Posterior vena cava (tissue), 2 donors: ENCODE data around the gene CD151. TPM values are rescaled to one million over a fixed set of nuclear protein-coding genes. Genes with fewer than 3 reads are reported as not detected.

Source experiments
- DNase-seq: peaks from one replicate; pipeline ENCODE4 v3.0.0-alpha.2; 2020; ENCODE audit warnings: low spot score
- intact Hi-C, 2 donors: fragments of 100-400 bp; cut with DNase I; formaldehyde crosslinking; loops; one replicate each; pipeline versions ENCODE4 v1.14.1 to v1.14.2; 2022 to 2023
- total RNA-seq, 2 donors: library from RNA; stranded (reverse); fragmentation: NEBNext Ultra II Directional; extraction: Animal tissue kit (Norgen Biotek cat#: 25700); gene quantifications; one replicate each; pipeline ENCODE4 v1.2.1, GENCODE V29; 2021
- donor health status: DM: yes; HTN: yes; CAD: no.
- donor health status: DM: yes; HTN: yes; CAD: no.

CD151 gene
- total RNA-seq, 2 donors from 2014 or later = 473 to 490 TPM

DNA sequence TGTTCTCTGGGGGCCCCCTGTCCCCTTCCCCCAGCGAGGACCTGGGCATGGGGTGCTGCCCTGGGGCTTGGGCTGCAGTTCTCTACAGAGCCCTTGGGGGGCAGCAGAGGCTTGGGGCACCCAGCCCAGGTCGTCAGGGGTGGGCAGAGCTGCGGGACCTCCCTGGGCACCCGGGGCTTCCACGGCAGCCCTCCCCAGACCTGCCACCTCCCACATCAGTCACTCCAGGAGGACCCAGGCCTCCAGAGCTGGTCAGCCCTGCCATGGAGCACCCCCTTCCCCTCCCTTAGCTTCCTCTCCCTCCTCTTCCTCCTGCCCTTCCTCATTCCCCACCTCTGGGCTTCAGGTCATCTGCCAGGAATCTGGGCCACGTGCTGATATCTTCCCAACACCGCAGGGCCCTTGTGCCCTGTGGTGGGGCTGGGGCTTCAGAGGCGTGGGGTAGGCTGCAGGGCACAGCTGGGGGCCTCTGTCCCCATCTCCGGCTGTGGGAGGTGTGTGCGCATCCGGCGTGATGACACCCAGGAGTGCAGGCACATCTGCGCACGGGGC is 15.7 kb downstream of the CD151 start:
- DNase-seq = no peak
- intact Hi-C loops = no loop called here

DNA sequence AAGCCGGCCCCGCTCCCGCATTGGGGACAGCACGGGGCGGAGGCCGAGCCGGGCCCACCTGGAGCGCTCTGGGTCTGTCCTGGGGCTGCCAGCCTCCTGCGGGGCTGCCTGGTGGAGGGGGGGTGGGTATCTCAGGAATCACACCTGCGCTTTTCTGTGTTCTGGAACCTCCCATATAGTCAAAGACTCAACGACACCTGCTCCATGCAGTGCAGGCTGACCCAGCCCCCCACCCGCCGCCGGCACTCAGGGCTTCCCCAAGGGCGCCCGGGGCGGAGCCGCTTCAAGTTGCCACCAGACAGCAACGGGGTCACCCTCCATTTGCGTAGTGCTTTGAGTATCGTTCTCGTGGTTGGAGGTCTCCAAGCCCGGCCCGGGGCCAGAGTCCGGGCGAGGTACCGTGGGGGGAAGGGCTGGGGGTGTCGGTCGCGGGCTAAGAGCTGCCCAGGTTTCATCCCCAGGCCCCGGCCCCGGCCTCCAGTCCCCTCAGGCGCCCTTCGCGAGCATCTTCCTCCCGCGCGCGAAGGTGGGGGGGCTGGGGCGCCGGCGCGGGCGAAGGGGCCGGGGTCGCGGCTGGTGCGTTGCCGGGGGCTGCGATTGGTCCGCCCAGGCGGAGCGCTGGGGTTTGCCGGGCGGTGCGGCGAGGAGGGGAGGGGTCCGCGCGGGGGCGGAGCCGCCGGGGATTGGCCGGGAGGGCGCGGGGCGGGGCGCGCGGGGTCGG is 16.5 kb downstream of the CD151 start:
- no peak for DNase-seq
- intact Hi-C loops = no loop called here

DNA sequence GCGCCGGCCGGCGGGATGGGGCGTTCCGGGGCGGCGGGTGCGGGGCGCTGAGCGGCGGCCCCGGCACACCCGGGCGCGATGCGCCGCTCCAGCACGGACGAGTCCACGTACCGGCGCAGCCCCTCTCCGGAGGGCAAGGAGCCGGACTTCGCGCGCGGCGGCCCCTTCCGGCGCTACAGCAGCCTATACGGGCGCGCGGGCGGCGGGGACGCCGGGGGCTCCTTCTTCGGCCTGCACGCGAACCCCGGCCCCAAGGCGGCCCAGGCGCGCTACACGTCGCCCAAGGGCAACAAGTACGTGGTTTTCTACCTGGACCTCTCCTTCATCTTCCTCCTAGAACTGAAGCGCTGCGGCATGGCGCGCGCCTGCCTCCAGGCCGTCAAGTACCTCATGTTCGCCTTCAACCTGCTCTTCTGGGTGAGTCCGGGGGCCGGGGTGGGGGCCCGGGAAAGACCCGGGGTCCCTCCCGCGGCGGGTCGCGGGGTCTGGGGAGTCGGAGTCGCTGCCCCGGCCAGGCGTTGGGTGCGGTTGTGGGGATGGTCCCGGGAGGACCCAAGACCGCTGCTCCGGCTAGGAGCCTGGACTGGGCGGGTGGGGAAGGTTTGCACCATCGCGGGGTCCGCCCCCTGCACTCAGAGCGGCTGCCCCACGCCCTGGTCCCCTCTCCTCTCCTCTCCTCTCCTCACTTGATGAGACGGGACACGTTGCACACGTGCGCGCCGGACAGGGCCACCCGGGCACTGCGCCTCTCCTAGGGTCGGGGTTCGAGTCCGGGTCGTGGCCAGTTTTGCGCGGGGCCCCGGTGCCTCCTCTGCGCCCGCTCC is 17.4 kb downstream of the CD151 start:
- intact Hi-C loops = loop anchor here in 1 of 2 donors (5.0 kb wide), 1 partner anchor 202 kb away; no protein-coding TSS in a partner anchor
- no peak for DNase-seq

DNA sequence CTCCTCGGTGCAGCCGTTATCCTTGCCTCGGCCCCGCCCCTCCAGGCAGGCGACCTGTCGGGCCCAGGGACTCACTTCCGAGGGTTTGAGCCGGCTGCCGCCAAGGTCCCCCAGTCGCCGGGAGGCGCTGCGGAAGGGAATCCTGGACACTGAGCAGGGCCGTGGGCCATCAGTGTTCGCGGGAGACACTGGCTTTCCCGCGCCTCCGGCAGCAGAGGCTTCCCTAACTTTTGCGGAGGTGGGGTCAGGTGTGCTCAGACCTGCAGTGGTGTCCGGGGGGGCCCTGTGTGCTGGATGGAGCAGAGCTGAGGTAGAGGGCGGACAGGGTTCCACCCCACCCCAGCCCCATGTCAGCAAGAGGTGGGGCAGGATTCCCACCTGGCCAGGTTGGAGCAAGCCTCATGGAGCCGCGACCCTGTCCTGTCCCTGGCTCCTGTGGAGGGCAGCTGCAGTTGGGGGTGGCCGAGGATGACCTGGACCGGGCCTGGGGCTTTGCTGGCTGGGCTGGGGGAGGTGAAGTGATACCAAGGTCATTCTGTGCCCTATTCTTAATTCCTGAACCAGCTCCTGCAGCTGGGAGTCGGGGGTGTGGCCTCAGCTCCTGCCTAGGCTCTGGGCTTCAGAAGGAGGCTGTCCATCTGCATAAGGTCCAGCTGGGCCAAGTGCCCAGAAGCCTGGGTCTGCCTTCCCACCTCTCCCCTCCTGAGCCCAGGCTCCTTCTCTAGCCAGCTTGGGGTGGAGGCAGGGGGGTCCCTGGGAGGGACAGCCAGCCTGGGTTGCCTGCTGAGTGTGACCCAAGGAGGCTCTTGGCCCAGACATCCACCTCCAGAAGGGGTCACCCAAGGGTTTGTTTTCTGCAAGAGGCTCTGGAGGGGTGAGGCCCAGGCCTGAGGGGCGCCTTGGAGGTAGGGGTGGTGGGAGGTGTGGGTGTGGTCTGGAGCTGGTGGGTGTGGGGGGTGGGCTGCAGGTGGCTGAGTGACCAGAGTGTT is 18.3 kb downstream of the CD151 start:
- intact Hi-C loops = loop anchor here in 1 of 2 donors (5.0 kb wide), 1 partner anchor 201 kb away; no protein-coding TSS in a partner anchor

DNA sequence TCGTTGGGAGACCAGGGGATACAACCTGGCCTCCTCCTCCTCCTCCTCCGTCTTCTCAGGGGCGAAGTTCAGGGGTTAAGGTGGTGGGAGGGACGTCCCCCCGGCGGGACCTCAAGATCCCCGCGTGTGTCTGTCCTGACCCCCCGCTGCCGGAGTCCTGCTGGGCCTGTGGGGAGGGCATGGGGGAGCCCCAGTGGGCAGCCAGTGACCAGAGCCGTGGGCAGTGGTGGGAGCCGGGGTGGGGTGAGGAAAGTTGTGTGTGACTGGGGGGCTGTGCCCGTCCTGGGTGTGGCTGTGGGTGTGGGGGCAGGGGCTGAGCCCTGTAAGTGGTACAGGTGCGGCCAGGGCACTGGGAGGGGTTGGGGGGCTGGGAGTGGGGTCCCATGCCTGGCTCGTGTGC is 20.0 kb downstream of the CD151 start:
- DNase-seq = no peak
- intact Hi-C loops = loop anchor here in 1 of 2 donors (5.0 kb wide), 1 partner anchor 200 kb away; no protein-coding TSS in a partner anchor

More for the DNA sequence above, 18.3 kb downstream of the CD151 start:
- no peak for DNase-seq

DNA sequence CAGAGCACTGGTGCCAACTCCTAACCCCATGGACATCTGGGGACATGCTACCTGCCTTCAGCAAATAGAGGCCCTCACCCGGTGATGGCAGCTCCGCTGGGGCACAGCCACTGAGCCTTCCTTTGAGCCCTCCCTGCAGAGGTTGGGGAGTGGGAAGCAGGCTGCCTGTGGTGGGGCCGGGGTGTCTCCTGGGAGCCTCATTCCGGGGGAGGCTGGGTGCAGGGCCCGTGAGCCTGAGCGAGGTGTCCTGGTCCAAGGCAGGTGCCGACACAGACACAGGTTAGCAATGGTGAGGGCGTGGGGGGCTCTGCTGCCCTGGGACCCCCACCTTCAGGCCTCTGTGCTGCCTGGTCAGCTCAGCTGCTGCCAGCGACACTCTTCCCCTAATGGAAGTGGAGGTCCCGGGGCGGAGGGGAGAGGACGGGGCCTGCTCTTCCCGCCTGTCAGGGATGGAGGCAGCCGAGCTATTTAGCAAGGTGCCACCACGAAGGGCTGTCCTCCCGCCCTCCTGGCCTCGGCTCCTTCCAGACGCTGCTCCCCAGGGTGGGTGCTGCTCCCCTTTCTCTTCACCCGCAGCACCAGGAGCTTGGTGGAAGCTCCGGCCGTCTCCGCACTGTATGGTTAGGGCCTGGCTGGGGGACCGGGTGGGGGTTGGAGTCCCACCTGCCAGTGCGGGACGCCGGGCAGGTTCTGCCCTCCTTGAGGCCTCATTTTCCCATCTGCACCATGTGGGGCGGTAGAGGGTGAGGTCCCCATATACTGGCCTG is 21.1 kb downstream of the CD151 start:
- no peak for DNase-seq
- intact Hi-C loops = loop anchor here in 1 of 2 donors (5.0 kb wide), 1 partner anchor 198 kb away; no protein-coding TSS in a partner anchor

DNA sequence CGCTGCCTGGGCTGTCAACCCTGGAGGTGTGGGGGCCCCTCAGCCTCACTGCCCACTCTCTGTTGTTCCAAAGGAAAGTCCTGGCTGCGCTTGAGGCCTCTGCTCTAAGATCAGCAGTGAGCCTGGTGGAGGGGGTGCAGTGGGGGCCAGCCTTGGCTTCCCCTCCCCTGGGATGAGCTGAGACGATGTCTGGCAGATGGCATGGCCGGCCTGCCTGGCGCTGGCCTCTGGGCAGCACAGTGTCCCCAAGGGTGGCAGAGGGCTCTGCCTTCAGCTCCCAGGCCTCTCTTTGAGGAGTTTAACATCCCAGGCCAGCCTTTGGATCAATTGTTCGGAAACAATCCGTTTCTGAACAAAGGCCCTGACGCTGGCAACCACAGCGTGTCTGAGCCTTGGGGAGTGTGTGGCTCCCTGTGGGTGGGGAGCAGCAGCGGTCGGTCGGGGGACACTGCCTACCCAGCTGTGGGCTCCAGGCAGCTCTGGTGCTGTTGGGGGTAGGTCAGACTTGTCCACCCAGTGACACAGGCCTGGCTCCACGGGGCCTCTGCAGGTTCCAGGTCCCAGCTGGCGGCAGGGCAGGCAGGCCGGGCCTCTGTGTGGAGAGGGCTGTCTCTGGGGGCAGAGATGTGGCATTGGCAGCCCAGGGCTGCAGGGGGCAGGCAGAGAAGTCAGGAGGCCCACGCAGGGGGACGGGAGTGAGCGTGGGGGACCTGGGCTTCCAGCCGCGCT is 22.0 kb downstream of the CD151 start:
- no peak for DNase-seq
- intact Hi-C loops = loop anchor here in 1 of 2 donors (5.0 kb wide), 1 partner anchor 198 kb away; no protein-coding TSS in a partner anchor

DNA sequence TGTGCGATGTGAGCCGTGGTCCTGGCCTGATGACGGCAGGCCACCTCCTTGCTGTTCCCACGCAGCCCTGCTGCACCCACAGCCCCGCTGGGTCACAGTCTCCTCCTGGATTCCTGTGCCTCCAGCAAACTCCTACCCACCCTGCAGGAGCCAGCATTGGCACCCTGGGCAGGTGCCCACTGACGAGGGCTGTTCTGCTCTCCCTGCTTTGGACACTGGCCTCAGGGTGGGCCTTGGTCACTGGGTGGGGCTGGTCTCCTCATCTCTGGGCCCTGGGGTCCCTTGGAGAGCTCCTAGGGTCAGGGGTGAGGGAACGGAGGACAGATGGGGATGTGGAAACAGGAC is 22.6 kb downstream of the CD151 start:
- no peak for DNase-seq
- intact Hi-C loops = no loop called here

DNA sequence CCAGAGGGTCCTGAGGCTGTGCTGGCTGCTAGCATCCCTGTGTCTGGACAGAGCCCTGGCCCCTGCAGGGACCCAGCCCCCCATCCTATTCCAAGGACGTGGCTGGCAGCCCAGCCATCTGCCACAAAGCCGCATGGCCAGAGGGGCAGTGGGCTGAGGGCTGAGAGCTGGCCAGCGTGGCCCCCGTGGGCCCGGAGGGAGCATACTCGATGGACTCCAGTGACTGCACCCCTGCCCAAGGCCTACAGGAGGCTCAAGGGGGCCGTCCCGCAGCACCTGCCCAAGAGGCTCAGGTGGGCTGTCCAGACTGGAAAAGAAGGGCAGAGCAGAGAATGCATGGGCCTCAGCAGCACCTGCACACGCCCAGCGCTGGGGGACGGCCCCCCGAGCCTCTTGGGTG is 23.0 kb downstream of the CD151 start:
- no peak for DNase-seq
- intact Hi-C loops = no loop called here

DNA sequence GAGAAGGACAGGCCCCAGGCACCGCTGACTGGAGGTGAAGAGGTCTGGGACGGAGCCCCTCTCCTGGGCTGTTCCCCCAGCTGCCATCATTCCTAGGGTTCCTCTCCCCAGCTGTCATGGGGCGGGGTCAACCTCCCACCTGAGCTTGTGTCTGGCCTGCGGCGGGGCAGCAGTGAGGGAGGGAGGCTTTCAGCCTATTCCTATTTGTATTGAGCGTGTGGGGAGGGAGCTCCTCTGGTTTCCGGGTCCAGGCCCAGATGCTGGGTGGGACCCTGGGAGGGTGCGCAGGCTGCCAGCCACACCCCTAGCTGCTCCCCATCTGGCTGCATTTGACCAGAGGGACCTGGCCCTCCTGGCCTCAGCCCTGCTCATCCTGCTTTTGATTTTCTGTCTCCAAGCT is 23.6 kb downstream of the CD151 start:
- DNase-seq = no peak
- intact Hi-C loops = no loop called here

DNA sequence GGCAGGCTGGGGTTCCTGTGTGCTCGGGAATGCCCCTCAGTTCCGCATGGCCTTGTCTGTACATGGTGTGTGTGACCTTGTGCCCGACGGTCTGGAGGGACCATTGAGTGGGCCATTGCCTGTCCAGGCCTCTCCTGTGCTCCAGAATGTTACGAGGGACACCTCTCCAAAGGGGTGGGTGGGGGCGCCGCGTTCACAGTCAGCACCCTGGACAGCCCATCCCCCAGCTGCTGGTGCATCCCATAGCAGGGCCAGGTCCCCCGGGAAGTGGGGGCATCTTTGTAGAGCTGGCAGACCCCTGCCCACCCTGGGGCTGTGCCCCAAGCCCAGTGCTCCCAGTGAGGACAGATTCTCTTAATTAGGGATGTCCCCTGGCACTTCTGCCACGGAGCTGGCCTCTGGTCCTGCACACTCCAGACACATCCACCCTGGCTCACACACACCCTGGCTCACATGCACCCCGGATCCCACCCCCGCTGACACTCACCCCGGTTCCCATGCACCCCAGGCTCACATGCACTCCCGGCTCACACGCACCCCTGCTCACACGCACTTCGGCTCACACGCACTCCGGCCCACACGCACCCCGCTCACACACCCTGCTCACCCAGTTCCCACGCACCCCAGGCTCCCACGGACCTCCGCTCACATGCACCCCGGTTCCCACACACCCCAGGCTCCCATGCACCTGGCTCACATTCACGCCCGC is 25.5 kb downstream of the CD151 start:
- DNase-seq = no peak
- intact Hi-C loops = no loop called here

DNA sequence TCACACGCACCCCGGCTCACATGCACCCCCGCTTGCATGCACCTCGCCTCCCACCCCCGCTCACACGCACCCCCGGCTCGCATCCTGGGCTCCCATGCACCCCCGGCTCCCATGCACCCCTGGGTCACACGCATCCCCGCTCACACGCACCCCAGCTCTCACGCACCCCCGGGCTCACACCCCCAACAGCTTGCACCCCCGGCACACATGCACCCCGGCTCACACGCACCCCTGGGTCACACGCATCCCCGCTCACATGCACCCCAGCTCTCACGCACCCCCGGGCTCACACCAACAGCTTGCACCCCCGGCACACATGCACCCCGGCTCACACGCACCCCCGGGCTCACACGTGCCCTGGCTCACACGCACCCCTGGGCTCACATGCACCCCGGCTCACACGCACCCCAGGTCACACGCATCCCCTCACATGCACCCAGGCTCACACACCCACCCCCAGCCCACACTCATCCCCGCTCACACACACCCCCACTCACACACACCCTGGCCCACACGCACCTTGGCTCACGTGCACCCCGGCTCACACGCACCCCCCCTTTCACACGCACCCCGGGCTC is 26.1 kb downstream of the CD151 start:
- intact Hi-C loops = no loop called here
- DNase-seq = no peak

DNA sequence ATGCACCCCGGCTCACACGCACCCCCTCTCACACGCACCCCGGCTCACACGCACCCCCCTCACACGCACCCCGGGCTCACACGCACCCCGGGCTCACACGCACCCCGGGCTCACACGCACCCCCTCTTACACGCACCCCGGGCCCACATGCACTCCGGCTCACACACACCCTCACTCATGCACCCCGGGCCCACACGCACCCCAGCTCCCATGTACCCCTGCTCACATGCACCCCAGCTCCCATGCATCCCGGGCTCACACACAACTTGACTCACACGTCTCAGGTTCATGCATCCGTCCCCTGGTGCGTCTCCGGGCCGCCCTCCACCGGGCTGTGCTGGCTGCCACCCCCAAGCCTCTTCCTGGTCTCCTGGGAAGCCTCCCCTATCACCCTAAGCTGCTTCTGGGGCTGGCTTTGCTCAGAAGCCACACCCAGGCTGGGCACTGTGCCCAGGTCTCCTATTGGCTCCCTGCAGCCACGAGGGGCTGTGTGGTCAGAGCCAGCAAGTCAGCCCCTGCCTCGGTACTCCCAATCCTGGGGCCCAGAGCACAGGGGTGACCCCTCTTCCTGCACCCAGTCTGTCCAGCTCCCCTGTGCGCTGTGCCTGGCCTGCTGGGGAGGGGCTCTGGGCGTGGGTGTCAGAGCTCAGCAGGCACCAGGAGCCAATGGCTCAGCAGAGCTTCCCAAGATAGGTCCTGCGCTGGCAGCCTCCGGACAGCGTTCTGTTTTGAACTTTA is 26.8 kb downstream of the CD151 start:
- peak; percentile 94 for DNase-seq
- intact Hi-C loops = loop anchor here in 1 of 2 donors (10.0 kb wide), 1 partner anchor 185 kb away; no protein-coding TSS in a partner anchor

DNA sequence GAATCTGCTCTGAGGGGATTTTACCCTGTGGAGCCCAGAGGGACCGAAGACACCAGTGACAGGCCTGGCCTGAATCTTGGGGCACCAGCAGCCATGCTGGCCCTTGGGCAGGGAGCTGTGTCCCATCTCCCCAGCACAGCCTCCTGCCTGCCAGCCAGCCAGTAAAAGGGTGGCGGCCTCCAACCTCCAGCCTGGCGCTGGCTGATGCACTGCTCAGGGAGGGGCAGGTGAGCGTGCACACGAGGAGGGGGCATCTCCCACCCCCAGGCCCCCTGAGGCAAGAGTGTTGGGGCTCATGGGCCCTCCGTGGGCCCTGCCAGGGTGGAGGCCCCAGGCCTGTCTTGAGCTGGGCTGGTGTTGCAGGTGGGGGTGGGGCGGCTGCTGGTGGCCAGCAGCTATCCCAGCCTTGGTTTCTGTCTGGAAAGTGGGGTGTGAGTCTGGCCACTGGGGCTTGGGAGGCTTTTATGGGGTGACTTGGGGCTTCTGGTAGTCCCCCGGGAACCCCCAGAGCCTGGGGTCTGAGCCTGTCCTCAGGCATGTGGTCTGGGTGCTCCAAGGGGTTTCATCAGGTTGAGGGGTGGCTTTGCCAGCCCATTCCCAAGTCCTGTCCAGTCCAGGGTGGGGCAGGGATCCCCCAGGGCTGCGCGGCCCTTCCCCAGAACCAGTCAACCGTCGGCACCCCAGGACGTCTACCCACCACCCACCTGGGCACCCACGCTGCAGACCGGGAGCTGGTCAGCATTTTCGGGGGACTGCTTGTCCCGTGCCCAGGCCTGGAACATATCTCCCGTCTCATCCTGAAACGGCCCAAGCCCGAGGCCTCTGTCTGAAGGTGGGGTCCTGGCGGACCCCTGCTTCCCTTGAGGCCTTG is 27.7 kb downstream of the CD151 start:
- DNase-seq = no peak
- intact Hi-C loops = loop anchor here in 1 of 2 donors (10.0 kb wide), 1 partner anchor 184 kb away; no protein-coding TSS in a partner anchor

DNA sequence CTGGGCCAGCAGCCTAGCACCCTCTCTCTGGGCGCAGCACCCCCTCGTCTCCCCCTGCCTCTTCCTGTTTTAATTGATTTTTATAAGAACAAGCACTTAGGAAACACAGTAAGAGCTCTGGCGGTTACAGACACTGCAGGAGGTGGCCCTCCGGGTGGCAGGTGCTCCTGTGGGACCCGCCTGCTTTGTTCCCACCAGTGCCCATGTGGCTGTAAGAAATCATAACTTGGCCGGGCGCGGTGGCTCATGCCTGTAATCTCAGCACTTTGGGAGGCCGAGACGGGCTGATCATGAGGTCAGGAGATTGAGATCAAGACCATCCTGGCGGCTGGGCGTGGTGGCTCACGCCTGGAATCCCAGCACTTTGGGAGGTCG is 28.3 kb downstream of the CD151 start:
- DNase-seq = no peak

More for the DNA sequence above, 28.3 kb downstream of the CD151 start:
- intact Hi-C loops = loop anchor here in 1 of 2 donors (10.0 kb wide), 1 partner anchor 184 kb away; no protein-coding TSS in a partner anchor
